HepG2 (cell line): ENCODE results near the gene MAPK13. TPM values are rescaled to one million over a fixed set of nuclear protein-coding genes. Genes with fewer than 3 reads are reported as not detected.

Experiments used
- ATAC-seq: fragments of 200-7000 bp; cut with Tn5 transposase; 3 replicates; pipeline ENCODE4 v1.9.1; 2020; ENCODE audit warnings: mild to moderate bottlenecking, moderate library complexity
- BruUV-seq: library from RNA; stranded (reverse); fragments of 400-500 nt; replicated peaks from 2 replicates; lab custom pipeline; 2021; lab: Mats Ljungman, UMichigan
- CTCF ChIA-PET: fragments of 300-600 bp; formaldehyde crosslinking; extraction: SDS; loops from one replicate; lab custom pipeline; 2021; ENCODE audit warnings: low total read pairs, inconsistent platforms, low intra/inter-chr PET ratio; lab: Yijun Ruan, JAX
- POLR2A ChIA-PET: fragments of 350-600 bp; sonication (Branson Sonifier 250); formaldehyde crosslinking; loops from one replicate; lab custom pipeline; 2020; ENCODE audit warnings: antibody characterized with exemption, inconsistent platforms; lab: Yijun Ruan, JAX
- DNase-seq: peaks from one replicate; pipeline ENCODE4 v3.0.0-alpha.2; 2015; ENCODE audit warnings: low spot score
- FAIRE-seq: peaks from 3 replicates; lab custom pipeline; 2011; peaks lifted over from hg19 to GRCh38; lab: Jason Lieb, UNC
- H2AFZ ChIP-seq: one replicate; pipeline ENCODE4 v1.6.1; 2011; ENCODE audit warnings: low read length, inconsistent platforms
- H3K27ac ChIP-seq: fragments of 300-600 bp; 3 replicates; pipeline ENCODE4 v1.8.0; 2011; ENCODE audit warnings: mixed run types, mild to moderate bottlenecking, mixed read lengths, low read length, inconsistent platforms; ENCODE audit not compliant: insufficient read depth; ENCODE audit errors: extremely low read length
- H3K27me3 ChIP-seq, 2 experiments: fragments of 200-600 bp in 1 of 2; 2 replicates in 1 of 2; 3 replicates in 1 of 2; pipeline versions ENCODE4 v1.6.0 to v1.8.0; 2011; ENCODE audit warnings: low read length in 2 of 2, mild to moderate bottlenecking in 2 of 2, moderate library complexity in 2 of 2, inconsistent platforms in 1 of 2; ENCODE audit not compliant: insufficient read depth in 2 of 2, control insufficient read depth in 1 of 2
- H3K36me3 ChIP-seq, 2 experiments: fragments of 200-600 bp in 1 of 2; replicated peaks in 1 of 2; 2 replicates in 1 of 2; 3 replicates in 1 of 2; pipeline versions ENCODE4 v1.5.1 to v1.8.0; 2011; ENCODE audit warnings: low read length in 2 of 2, inconsistent platforms in 1 of 2; ENCODE audit not compliant: insufficient read depth in 2 of 2, control insufficient read depth in 1 of 2
- H3K4me1 ChIP-seq: 2 replicates; pipeline ENCODE4 v1.5.1; 2012; ENCODE audit warnings: low read length, inconsistent platforms; ENCODE audit not compliant: insufficient read depth
- H3K4me2 ChIP-seq: 2 replicates; pipeline ENCODE4 v1.6.0; 2011; ENCODE audit warnings: low read depth, low read length, inconsistent platforms
- H3K4me3 ChIP-seq, 3 experiments: fragments of 200-600 bp in 1 of 3; sonication (generic), shearing (Covaris generic) in 1 of 3; replicated peaks in 1 of 3; 2 replicates each; pipeline ENCODE4 v1.5.1; 2011 to 2016; ENCODE audit warnings: low read length in 3 of 3, inconsistent platforms in 2 of 3, low read depth in 2 of 3, mild to moderate bottlenecking in 2 of 3, control low read depth in 1 of 3, mixed read lengths in 1 of 3; ENCODE audit not compliant: insufficient read depth in 1 of 3
- H3K79me2 ChIP-seq: one replicate; pipeline ENCODE4 v1.6.1; 2011; ENCODE audit warnings: low read length, inconsistent platforms; ENCODE audit not compliant: insufficient read depth
- H3K9ac ChIP-seq: 2 replicates; pipeline ENCODE4 v1.6.0; 2011; ENCODE audit warnings: mild to moderate bottlenecking, low read depth, low read length, inconsistent platforms; ENCODE audit not compliant: insufficient read depth
- H3K9me3 ChIP-seq: 2 replicates; pipeline ENCODE4 v1.5.1; 2012; ENCODE audit warnings: mild to moderate bottlenecking, low read length
- H4K20me1 ChIP-seq: 2 replicates; pipeline ENCODE4 v1.6.0; 2011; ENCODE audit warnings: inconsistent platforms, mild to moderate bottlenecking, low read length, moderate library complexity; ENCODE audit not compliant: insufficient read depth
- DNMT3B ChIP-seq: conservative IDR thresholded peaks from 2 replicates; pipeline ENCODE4 v1.6.1; 2016; ENCODE audit warnings: missing biosample characterization, control low read depth
- FOXO1 ChIP-seq: sonication (generic); formaldehyde crosslinking; IDR thresholded peaks from 2 replicates; pipeline ENCODE4 v1.4.0; 2020; ENCODE audit warnings: missing genetic modification reagents
- GFI1 ChIP-seq: sonication (generic); formaldehyde crosslinking; IDR thresholded peaks from 2 replicates; pipeline ENCODE4 v1.5.0; 2020; ENCODE audit warnings: missing genetic modification reagents, mild to moderate bottlenecking, borderline replicate concordance
- IKZF5 ChIP-seq: IDR thresholded peaks from 2 replicates; pipeline ENCODE4 v1.6.1; 2018; ENCODE audit warnings: missing genetic modification reagents, mild to moderate bottlenecking, missing compliant biosample characterization
- KDM1A ChIP-seq: IDR thresholded peaks from 2 replicates; pipeline ENCODE4 v1.6.1; 2016; ENCODE audit warnings: missing compliant biosample characterization
- PRPF4 ChIP-seq: fragments of 200-400 bp; formaldehyde crosslinking; IDR thresholded peaks from 2 replicates; pipeline ENCODE4 v1.6.1; 2016; ENCODE audit warnings: low read length, low read depth; ENCODE audit not compliant: poor library complexity, severe bottlenecking
- RBM22 ChIP-seq: fragments of 200-400 bp; formaldehyde crosslinking; optimal IDR thresholded peaks from 2 replicates; pipeline ENCODE3; 2017; ENCODE audit warnings: mild to moderate bottlenecking, low read length, moderate library complexity
- SAP130 ChIP-seq: IDR thresholded peaks from 2 replicates; pipeline ENCODE4 v1.6.1; 2016; ENCODE audit warnings: low read depth
- ZNF546 ChIP-seq: sonication (generic); formaldehyde crosslinking; conservative IDR thresholded peaks from 2 replicates; pipeline ENCODE4 v1.8.1; 2023; ENCODE audit warnings: mild to moderate bottlenecking, missing genetic modification reagents
- ZNF589 ChIP-seq: sonication (generic); formaldehyde crosslinking; conservative IDR thresholded peaks from 2 replicates; pipeline ENCODE4 v1.8.0; 2022; ENCODE audit warnings: mild to moderate bottlenecking, moderate library complexity, missing genetic modification reagents
- WGBS: methylation state at CpG from one replicate; pipeline ENCODE4 v1.1.6; 2017; ENCODE audit warnings: low lambda C conversion rate; 5-methylcytosine and 5-hydroxymethylcytosine counted together
- in situ Hi-C: cut with HindIII; loops from 2 replicates; pipeline ENCODE4 v1.10.0; 2017; ENCODE audit warnings: low pct_unique_long_range_greater_than_20kb; ENCODE audit not compliant: extremely low pct_ligation_motif_present
- intact Hi-C: fragments of 100-400 bp; cut with micrococcal nuclease; formaldehyde crosslinking; loops from one replicate; pipeline ENCODE4 v1.10.0; 2022; ENCODE audit not compliant: unreplicated experiment
- polyA plus RNA-seq, 8 experiments: library from polyadenylated mRNA; depleted of rRNA in 3 of 8; stranded (reverse) in 7 of 8; unstranded in 1 of 8; fragments of >200 nt; fragmentation: Illumina TruSeq in 4 of 8; extraction: Trizol in 4 of 8; gene quantifications; 2 replicates each; pipeline versions ENCODE4 v1.2.1 to v1.2.3, GENCODE V29; 2011 to 2016; ENCODE audit warnings: low read depth in 4 of 8, missing spikeins in 1 of 8, mixed read lengths in 1 of 8; ENCODE audit not compliant: insufficient read depth in 1 of 8
- total RNA-seq, 5 experiments: library from RNA; depleted of rRNA; stranded (reverse); fragments of >200 nt; fragmentation: Illumina TruSeq; extraction: Trizol; gene quantifications; 2 replicates each; pipeline ENCODE4 v1.2.3, GENCODE V29; 2016; ENCODE audit warnings: low read depth in 1 of 5
- TF ChIP-seq, protein P1 (sequence below): sonication (generic); formaldehyde crosslinking; IDR thresholded peaks from 2 replicates; pipeline ENCODE4 v1.5.1; 2020; ENCODE audit warnings: mild to moderate bottlenecking, missing genetic modification reagents, borderline replicate concordance

Gene MAPK13
- total and polyA plus RNA-seq, 2 of the 13 experiments (the other 11 are each of a cell fraction or from before 2014, with no cell fraction given) = 12.7 to 43.4 TPM

DNA sequence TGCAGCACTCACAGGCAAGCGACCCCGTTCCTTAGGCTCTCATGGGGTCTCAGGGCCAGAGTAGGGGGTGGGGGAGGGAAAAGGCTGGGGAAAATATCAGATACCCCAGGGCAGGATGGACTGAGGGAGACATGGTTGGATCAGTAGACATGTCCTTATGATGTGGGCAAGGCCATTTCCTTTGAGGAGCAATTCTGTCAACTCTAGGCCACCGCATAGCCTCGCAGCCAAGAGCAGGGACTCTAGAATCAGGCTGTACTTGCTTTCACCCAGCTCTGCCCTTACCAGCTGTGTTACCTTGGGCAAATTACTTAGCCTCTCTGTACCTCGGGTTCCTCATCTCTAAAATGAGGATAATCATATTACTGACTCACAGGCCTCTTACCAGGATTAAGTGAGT is 2.2 kb upstream of the MAPK13 start:
- CTCF ChIA-PET = no interaction called here
- FAIRE-seq (no peak), DNase-seq (no peak), ATAC-seq (no peak)
- Histone ChIP-seq H3K27ac (no peak overlapping the region), H3K9ac (peak overlapping the region; percentile 46), H3K4me2 (peak overlapping the region; percentile 68), H3K9me3 (no peaks in the 10 kb centered on the region), H4K20me1 (no peaks in the 10 kb centered on the region), H3K4me1 (peaks cover 69% of the 10 kb centered on the region), H3K79me2 (no peaks in the 10 kb centered on the region), H3K4me3 (peak overlapping the region in 2 of 3 experiments; percentile 42 to 54; a peak in 4 of 6 replicates), H3K36me3 (0 out of 5 replicates have a peak, but pooled peaks cover 0 to 8% of the 10 kb centered on the region in 2 experiments), H3K27me3 (no peaks in the 10 kb centered on the region), H2AFZ (no peak overlapping the region)
- intact Hi-C loops = no loop called here
- in situ Hi-C loops = loop anchor here (5.0 kb wide), 1 partner anchor 234 kb away; no protein-coding TSS in a partner anchor
- TF ChIP-seq IKZF5 (CRISPR knock-in tag) (no peak), ZNF589 (CRISPR knock-in tag) (peak; percentile 19; the same call in 1 of the 2 replicates), DNMT3B (CRISPR knock-in tag) (0 out of 2 replicates have a peak, but pooled peaks have one; percentile 12), KDM1A (CRISPR knock-in tag) (0 out of 2 replicates have a peak, but pooled peaks have one; percentile 57), GFI1 (CRISPR knock-in tag) (no peak)
- POLR2A ChIA-PET = interaction anchor here (1.3 to 2.1 kb wide), 5 partner anchors 12 to 69 kb away, joined by 3 to 22 read pairs (median 8); partner anchors contain the start of gene BRPF3
- BruUV-seq = no TSS peak
- WGBS = 63% methylated on average over 5 of the region's 5 CpGs

GRCh38 chr6:36128793-36129192 is 1.5 kb upstream of the MAPK13 start:
- peak overlapping the region; percentile 68; the same call in 1 of the 2 replicates for H3K4me2 ChIP-seq
- no peak overlapping the region for H3K9ac ChIP-seq
- in situ Hi-C loops (loop anchor here (5.0 kb wide), 1 partner anchor 234 kb away; no protein-coding TSS in a partner anchor), intact Hi-C loops (no loop called here)
- WGBS = 89% methylated on average over 3 of the region's 3 CpGs
- peak overlapping the region in 1 of 3 experiments; percentile 11; a peak in 1 of 6 replicates for H3K4me3 ChIP-seq
- H3K27me3 ChIP-seq = no peaks in the 10 kb centered on the region
- no peaks in the 10 kb centered on the region for H3K9me3 ChIP-seq
- peaks cover 0 to 12% of the 10 kb centered on the region in 2 experiments; a peak in 1 of 5 replicates for H3K36me3 ChIP-seq
- H3K4me1 ChIP-seq = peaks cover 69% of the 10 kb centered on the region
- no peak for DNase-seq
- CTCF ChIA-PET = no interaction called here
- ATAC-seq = no peak
- no peak overlapping the region for H3K27ac ChIP-seq
- no peak for FAIRE-seq
- H3K79me2 ChIP-seq = no peaks in the 10 kb centered on the region
- no peaks in the 10 kb centered on the region for H4K20me1 ChIP-seq
- H2AFZ ChIP-seq = no peak overlapping the region
- no TSS peak for BruUV-seq
- POLR2A ChIA-PET = interaction anchor here (1.6 to 1.8 kb wide), 2 partner anchors 39 to 68 kb away, joined by 3 to 6 read pairs; partner anchors contain the start of gene BRPF3
- TF ChIP-seq, protein P1, sequence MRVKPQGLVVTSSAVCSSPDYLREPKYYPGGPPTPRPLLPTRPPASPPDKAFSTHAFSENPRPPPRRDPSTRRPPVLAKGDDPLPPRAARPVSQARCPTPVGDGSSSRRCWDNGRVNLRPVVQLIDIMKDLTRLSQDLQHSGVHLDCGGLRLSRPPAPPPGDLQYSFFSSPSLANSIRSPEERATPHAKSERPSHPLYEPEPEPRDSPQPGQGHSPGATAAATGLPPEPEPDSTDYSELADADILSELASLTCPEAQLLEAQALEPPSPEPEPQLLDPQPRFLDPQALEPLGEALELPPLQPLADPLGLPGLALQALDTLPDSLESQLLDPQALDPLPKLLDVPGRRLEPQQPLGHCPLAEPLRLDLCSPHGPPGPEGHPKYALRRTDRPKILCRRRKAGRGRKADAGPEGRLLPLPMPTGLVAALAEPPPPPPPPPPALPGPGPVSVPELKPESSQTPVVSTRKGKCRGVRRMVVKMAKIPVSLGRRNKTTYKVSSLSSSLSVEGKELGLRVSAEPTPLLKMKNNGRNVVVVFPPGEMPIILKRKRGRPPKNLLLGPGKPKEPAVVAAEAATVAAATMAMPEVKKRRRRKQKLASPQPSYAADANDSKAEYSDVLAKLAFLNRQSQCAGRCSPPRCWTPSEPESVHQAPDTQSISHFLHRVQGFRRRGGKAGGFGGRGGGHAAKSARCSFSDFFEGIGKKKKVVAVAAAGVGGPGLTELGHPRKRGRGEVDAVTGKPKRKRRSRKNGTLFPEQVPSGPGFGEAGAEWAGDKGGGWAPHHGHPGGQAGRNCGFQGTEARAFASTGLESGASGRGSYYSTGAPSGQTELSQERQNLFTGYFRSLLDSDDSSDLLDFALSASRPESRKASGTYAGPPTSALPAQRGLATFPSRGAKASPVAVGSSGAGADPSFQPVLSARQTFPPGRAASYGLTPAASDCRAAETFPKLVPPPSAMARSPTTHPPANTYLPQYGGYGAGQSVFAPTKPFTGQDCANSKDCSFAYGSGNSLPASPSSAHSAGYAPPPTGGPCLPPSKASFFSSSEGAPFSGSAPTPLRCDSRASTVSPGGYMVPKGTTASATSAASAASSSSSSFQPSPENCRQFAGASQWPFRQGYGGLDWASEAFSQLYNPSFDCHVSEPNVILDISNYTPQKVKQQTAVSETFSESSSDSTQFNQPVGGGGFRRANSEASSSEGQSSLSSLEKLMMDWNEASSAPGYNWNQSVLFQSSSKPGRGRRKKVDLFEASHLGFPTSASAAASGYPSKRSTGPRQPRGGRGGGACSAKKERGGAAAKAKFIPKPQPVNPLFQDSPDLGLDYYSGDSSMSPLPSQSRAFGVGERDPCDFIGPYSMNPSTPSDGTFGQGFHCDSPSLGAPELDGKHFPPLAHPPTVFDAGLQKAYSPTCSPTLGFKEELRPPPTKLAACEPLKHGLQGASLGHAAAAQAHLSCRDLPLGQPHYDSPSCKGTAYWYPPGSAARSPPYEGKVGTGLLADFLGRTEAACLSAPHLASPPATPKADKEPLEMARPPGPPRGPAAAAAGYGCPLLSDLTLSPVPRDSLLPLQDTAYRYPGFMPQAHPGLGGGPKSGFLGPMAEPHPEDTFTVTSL (CRISPR knock-in tag) = no peak
- TF ChIP-seq FOXO1 (CRISPR knock-in tag) (no peak), RBM22 (no peak), ZNF546 (CRISPR knock-in tag) (no peak), PRPF4 (no peak), SAP130 (CRISPR knock-in tag) (peak; percentile 37; the same call in 1 of the 2 replicates)
